Measurements from ENCODE around the gene MDFI.

DNA sequence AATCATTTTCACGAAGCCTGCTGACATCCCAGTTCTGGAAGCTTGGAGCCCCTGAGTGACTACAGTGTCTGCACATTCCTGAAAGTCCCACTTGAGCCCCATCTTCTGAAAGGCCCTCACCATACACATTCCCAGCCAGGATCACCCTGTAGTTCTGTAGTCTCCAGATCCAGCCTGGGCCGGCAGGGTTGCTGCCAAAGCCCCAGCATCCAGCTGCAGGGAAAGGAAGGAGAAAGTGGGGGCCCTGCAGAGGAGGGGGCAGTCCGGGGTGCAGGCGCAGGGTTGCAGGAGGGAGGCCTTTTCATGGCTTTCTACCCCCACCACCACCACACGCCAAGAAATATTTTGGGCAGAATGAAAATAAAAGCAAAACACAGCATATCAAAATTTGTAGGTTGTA lies 26.0 kb downstream of the MDFI start:
- TF ChIP-seq POLR2A (IDR thresholded peaks at IDR 0.05; ENCODE audit: low read length) (no peak), GATA1 (IDR thresholded peaks at IDR 0.05; ENCODE audit: low read depth, low read length) (no peak)
